ENCODE results near the gene PPP3R1. TPM values are rescaled to one million over a fixed set of nuclear protein-coding genes. Genes with fewer than 3 reads are reported as not detected.
A peak's percentile ranks its signal among the peaks of the same experiment; 100 is the strongest.

Gene PPP3R1
- total RNA-seq, 2 experiments from 2014 or later = 15.1 to 90.3 TPM

GRCh38 chr2:68171146-68171545 is 81.2 kb downstream of the PPP3R1 start:
- H3K4me3 ChIP-seq (ENCODE audit: low read depth, low read length, poor library complexity, severe bottlenecking) = no peak overlapping the region
- intact Hi-C loops (cut with micrococcal nuclease; ENCODE audit: unreplicated experiment) = no loop called here
- no peaks in the 10 kb centered on the region for H3K9me2 ChIP-seq (ENCODE audit: insufficient read depth, low read length)
- ChIA-PET POLR2A (interaction anchor here (0.6 kb wide), 1 partner anchor 126 kb away, joined by 3 read pairs; no protein-coding TSS in a partner anchor), CTCF (ENCODE audit: unreplicated experiment) (no interaction called here)
- no peaks in the 10 kb centered on the region for H4K20me1 ChIP-seq (ENCODE audit: insufficient read depth, low read length)
- TF ChIP-seq EZH2phosphoT487 (IDR thresholded peaks at IDR 0.05; ENCODE audit: borderline replicate concordance, low read depth, low read length) = no peak
- no peak for TF ChIP-seq CTCF (conservative IDR thresholded peaks at IDR 0.05; ENCODE audit: low read length)
- H3K79me2 ChIP-seq (ENCODE audit: insufficient read depth, low read depth, low read length) = no peaks in the 10 kb centered on the region
- no peak overlapping the region for H2AFZ ChIP-seq (ENCODE audit: low read length)
- no peak for DNase-seq (ENCODE audit: low spot score)
- H3K9me3 ChIP-seq (ENCODE audit: low read length) = no peaks in the 10 kb centered on the region
- no TSS peak for BruUV-seq (replicated peaks)
- H3K27ac ChIP-seq (ENCODE audit: low read depth, low read length, poor library complexity, severe bottlenecking) = no peak overlapping the region
- H3K4me2 ChIP-seq (ENCODE audit: low read length) = no peak overlapping the region
- peaks cover 96% of the 10 kb centered on the region for H3K36me3 ChIP-seq (ENCODE audit: insufficient read depth, low read length)
- peaks cover 7% of the 10 kb centered on the region for H3K4me1 ChIP-seq (ENCODE audit: insufficient read depth, low read length, poor library complexity, severe bottlenecking)

- BruUV-seq (replicated peaks) = no TSS peak
- no peak overlapping the region for H3K27ac ChIP-seq (ENCODE audit: low read depth, low read length, poor library complexity, severe bottlenecking)
- no peaks in the 10 kb centered on the region for H3K9me3 ChIP-seq (ENCODE audit: low read length)
- peak; percentile 20 for DNase-seq (ENCODE audit: low spot score)
- no peak overlapping the region for H3K4me2 ChIP-seq (ENCODE audit: low read length)
- ChIA-PET POLR2A (interaction anchor here (0.6 to 1.6 kb wide), 5 partner anchors 9 to 757 kb away, joined by 3 to 7 read pairs (median 3); no protein-coding TSS in a partner anchor), CTCF (ENCODE audit: unreplicated experiment) (no interaction called here)
- peaks cover 7% of the 10 kb centered on the region for H3K4me1 ChIP-seq (ENCODE audit: insufficient read depth, low read length, poor library complexity, severe bottlenecking)
- intact Hi-C loops (cut with micrococcal nuclease; ENCODE audit: unreplicated experiment) = no loop called here
- no peaks in the 10 kb centered on the region for H3K9me2 ChIP-seq (ENCODE audit: insufficient read depth, low read length)
- no peak overlapping the region for H3K4me3 ChIP-seq (ENCODE audit: low read depth, low read length, poor library complexity, severe bottlenecking)
- H3K79me2 ChIP-seq (ENCODE audit: insufficient read depth, low read depth, low read length) = no peaks in the 10 kb centered on the region
- TF ChIP-seq CTCF (conservative IDR thresholded peaks at IDR 0.05; ENCODE audit: low read length) (no peak; the same call in 1 of the 2 replicates), EZH2phosphoT487 (IDR thresholded peaks at IDR 0.05; ENCODE audit: borderline replicate concordance, low read depth, low read length) (no peak)
- no peaks in the 10 kb centered on the region for H4K20me1 ChIP-seq (ENCODE audit: insufficient read depth, low read length)
- H3K36me3 ChIP-seq (ENCODE audit: insufficient read depth, low read length) = peaks cover 91% of the 10 kb centered on the region
- H2AFZ ChIP-seq (ENCODE audit: low read length) = no peak overlapping the region
Measured at GRCh38 chr2:68169308-68169707, 83.0 kb downstream of the PPP3R1 start.

GRCh38 chr2:68167186-68167585 is 85.1 kb downstream of the PPP3R1 start:
- no peaks in the 10 kb centered on the region for H3K4me1 ChIP-seq (ENCODE audit: insufficient read depth, low read length, poor library complexity, severe bottlenecking)
- no peaks in the 10 kb centered on the region for H3K9me3 ChIP-seq (ENCODE audit: low read length)
- H2AFZ ChIP-seq (ENCODE audit: low read length) = no peak overlapping the region
- peaks cover 90% of the 10 kb centered on the region for H3K36me3 ChIP-seq (ENCODE audit: insufficient read depth, low read length)
- H3K79me2 ChIP-seq (ENCODE audit: insufficient read depth, low read depth, low read length) = peaks cover 8% of the 10 kb centered on the region; the same call in 1 of the 2 replicates
- intact Hi-C loops (cut with micrococcal nuclease; ENCODE audit: unreplicated experiment) = no loop called here
- TF ChIP-seq CTCF (conservative IDR thresholded peaks at IDR 0.05; ENCODE audit: low read length) = no peak
- TF ChIP-seq EZH2phosphoT487 (IDR thresholded peaks at IDR 0.05; ENCODE audit: borderline replicate concordance, low read depth, low read length) = no peak
- POLR2A ChIA-PET = interaction anchor here (0.6 to 1.9 kb wide), 2 partner anchors 17 to 81 kb away, joined by 7 read pairs; no protein-coding TSS in a partner anchor
- no peak for DNase-seq (ENCODE audit: low spot score)
- H3K4me2 ChIP-seq (ENCODE audit: low read length) = no peak overlapping the region
- no peaks in the 10 kb centered on the region for H3K9me2 ChIP-seq (ENCODE audit: insufficient read depth, low read length)
- no peak overlapping the region for H3K4me3 ChIP-seq (ENCODE audit: low read depth, low read length, poor library complexity, severe bottlenecking)
- CTCF ChIA-PET (ENCODE audit: unreplicated experiment) = no interaction called here
- no peaks in the 10 kb centered on the region for H4K20me1 ChIP-seq (ENCODE audit: insufficient read depth, low read length)
- BruUV-seq (replicated peaks) = no TSS peak
- H3K27ac ChIP-seq (ENCODE audit: low read depth, low read length, poor library complexity, severe bottlenecking) = no peak overlapping the region
